ENCODE results near the gene PYGO1. TPM values are rescaled to one million over a fixed set of nuclear protein-coding genes. Genes with fewer than 3 reads are reported as not detected.
A peak's percentile ranks its signal among the peaks of the same experiment; 100 is the strongest.
"Not testable (repeated sequence)": the region's sequence is repeated elsewhere in the genome, so short reads cannot be mapped to it uniquely, and the experiment has no call there.

The PYGO1 gene
- total RNA-seq, 1 donor from 2014 or later, result not detected

- Mint-ChIP-seq H3K4me3 (no peak overlapping the region), H3K27me3 (ENCODE audit: insufficient read depth) (peaks cover 8% of the 10 kb centered on the region), H3K4me1 (ENCODE audit: low read depth) (no peaks in the 10 kb centered on the region), H3K9me3 (no peaks in the 10 kb centered on the region), H3K27ac (no peak overlapping the region), H3K36me3 (ENCODE audit: low read depth) (no peaks in the 10 kb centered on the region)
- intact Hi-C loops (cut with micrococcal nuclease), result no loop called here
- DNase-seq (ENCODE audit: low spot score), result no peak
Observed at GRCh38 chr15:55599439-55599838, 11.3 kb upstream of the PYGO1 start.

- H3K4me3 Mint-ChIP-seq; H3K36me3 Mint-ChIP-seq (ENCODE audit: low read depth); H3K27ac Mint-ChIP-seq; DNase-seq (ENCODE audit: low spot score); H3K4me1 Mint-ChIP-seq (ENCODE audit: low read depth); H3K9me3 Mint-ChIP-seq; intact Hi-C loops (cut with micrococcal nuclease): not testable (repeated sequence)
- peaks cover 31% of the 10 kb centered on the region for H3K27me3 Mint-ChIP-seq (ENCODE audit: insufficient read depth)
Observed at GRCh38 chr15:55593019-55593418, 4.9 kb upstream of the PYGO1 start.

GRCh38 chr15:55590788-55591187 lies 2.6 kb upstream of the PYGO1 start:
- H3K27ac Mint-ChIP-seq, result no peak overlapping the region
- peaks cover 30% of the 10 kb centered on the region for H3K27me3 Mint-ChIP-seq (ENCODE audit: insufficient read depth)
- no peaks in the 10 kb centered on the region for H3K36me3 Mint-ChIP-seq (ENCODE audit: low read depth)
- intact Hi-C loops (cut with micrococcal nuclease), result no loop called here
- no peak for DNase-seq (ENCODE audit: low spot score)
- no peak overlapping the region for H3K4me3 Mint-ChIP-seq
- H3K4me1 Mint-ChIP-seq (ENCODE audit: low read depth), result no peaks in the 10 kb centered on the region
- peaks cover 7% of the 10 kb centered on the region for H3K9me3 Mint-ChIP-seq

- no peaks in the 10 kb centered on the region for H3K4me1 Mint-ChIP-seq (ENCODE audit: low read depth)
- no peak overlapping the region for H3K27ac Mint-ChIP-seq
- DNase-seq (ENCODE audit: low spot score), result no peak
- H3K4me3 Mint-ChIP-seq, result peak overlapping the region; percentile 76
- peaks cover 29% of the 10 kb centered on the region for H3K27me3 Mint-ChIP-seq (ENCODE audit: insufficient read depth)
- peaks cover 7% of the 10 kb centered on the region for H3K9me3 Mint-ChIP-seq
- no peaks in the 10 kb centered on the region for H3K36me3 Mint-ChIP-seq (ENCODE audit: low read depth)
- intact Hi-C loops (cut with micrococcal nuclease), result no loop called here
Observed at GRCh38 chr15:55589287-55589686, 1.1 kb upstream of the PYGO1 start.

- Mint-ChIP-seq H3K27me3 (ENCODE audit: insufficient read depth) (peaks cover 32% of the 10 kb centered on the region), H3K9me3 (peaks cover 7% of the 10 kb centered on the region), H3K27ac (no peak overlapping the region), H3K36me3 (ENCODE audit: low read depth) (no peaks in the 10 kb centered on the region), H3K4me1 (ENCODE audit: low read depth) (no peaks in the 10 kb centered on the region), H3K4me3 (peak overlapping the region; percentile 76)
- DNase-seq (ENCODE audit: low spot score), result no peak
- intact Hi-C loops (cut with micrococcal nuclease), result no loop called here
Observed at GRCh38 chr15:55588815-55589115, 620 bp upstream of the PYGO1 start.

- intact Hi-C loops (cut with micrococcal nuclease), result no loop called here
- peaks cover 7% of the 10 kb centered on the region for H3K9me3 Mint-ChIP-seq
- no peak for DNase-seq (ENCODE audit: low spot score)
- peaks cover 40% of the 10 kb centered on the region for H3K27me3 Mint-ChIP-seq (ENCODE audit: insufficient read depth)
- H3K27ac Mint-ChIP-seq, result no peak overlapping the region
- H3K36me3 Mint-ChIP-seq (ENCODE audit: low read depth), result no peaks in the 10 kb centered on the region
- no peaks in the 10 kb centered on the region for H3K4me1 Mint-ChIP-seq (ENCODE audit: low read depth)
- no peak overlapping the region for H3K4me3 Mint-ChIP-seq
Observed at GRCh38 chr15:55587321-55588069, 650 bp downstream of the PYGO1 start.

- no peak overlapping the region for H3K27ac Mint-ChIP-seq
- no peaks in the 10 kb centered on the region for H3K36me3 Mint-ChIP-seq (ENCODE audit: low read depth)
- no peaks in the 10 kb centered on the region for H3K4me1 Mint-ChIP-seq (ENCODE audit: low read depth)
- H3K9me3 Mint-ChIP-seq, result peaks cover 7% of the 10 kb centered on the region
- DNase-seq (ENCODE audit: low spot score), result no peak
- H3K27me3 Mint-ChIP-seq (ENCODE audit: insufficient read depth), result peaks cover 44% of the 10 kb centered on the region
- no peak overlapping the region for H3K4me3 Mint-ChIP-seq
- intact Hi-C loops (cut with micrococcal nuclease), result no loop called here
Observed at GRCh38 chr15:55586808-55587207, 1.3 kb downstream of the PYGO1 start.

GRCh38 chr15:55576943-55577342 lies 11.2 kb downstream of the PYGO1 start:
- Mint-ChIP-seq H3K36me3 (ENCODE audit: low read depth) (no peaks in the 10 kb centered on the region), H3K27ac (no peak overlapping the region)

GRCh38 chr15:55574096-55574495 lies 14.0 kb downstream of the PYGO1 start:
- Mint-ChIP-seq H3K36me3 (ENCODE audit: low read depth) (no peaks in the 10 kb centered on the region), H3K9me3 (no peaks in the 10 kb centered on the region), H3K27me3 (ENCODE audit: insufficient read depth) (peaks cover 3% of the 10 kb centered on the region), H3K27ac (no peak overlapping the region), H3K4me3 (no peak overlapping the region), H3K4me1 (ENCODE audit: low read depth) (no peaks in the 10 kb centered on the region)
- intact Hi-C loops (cut with micrococcal nuclease), result no loop called here
- DNase-seq (ENCODE audit: low spot score), result no peak

More at GRCh38 chr15:55576943-55577342, 11.2 kb downstream of the PYGO1 start:
- no peak for DNase-seq (ENCODE audit: low spot score)
- H3K27me3 Mint-ChIP-seq (ENCODE audit: insufficient read depth), result peaks cover 6% of the 10 kb centered on the region
- no peaks in the 10 kb centered on the region for H3K9me3 Mint-ChIP-seq
- intact Hi-C loops (cut with micrococcal nuclease), result no loop called here
- H3K4me3 Mint-ChIP-seq, result no peak overlapping the region
- H3K4me1 Mint-ChIP-seq (ENCODE audit: low read depth), result no peaks in the 10 kb centered on the region

- intact Hi-C loops (cut with micrococcal nuclease), result no loop called here
- Mint-ChIP-seq H3K4me1 (ENCODE audit: low read depth) (no peaks in the 10 kb centered on the region), H3K27ac (no peak overlapping the region), H3K36me3 (ENCODE audit: low read depth) (no peaks in the 10 kb centered on the region), H3K9me3 (no peaks in the 10 kb centered on the region), H3K27me3 (ENCODE audit: insufficient read depth) (peaks cover 3% of the 10 kb centered on the region), H3K4me3 (no peak overlapping the region)
- no peak for DNase-seq (ENCODE audit: low spot score)
Observed at GRCh38 chr15:55573224-55573623, 14.9 kb downstream of the PYGO1 start.

- no peaks in the 10 kb centered on the region for H3K36me3 Mint-ChIP-seq (ENCODE audit: low read depth)
- no peaks in the 10 kb centered on the region for H3K9me3 Mint-ChIP-seq
- no peak for DNase-seq (ENCODE audit: low spot score)
- H3K27ac Mint-ChIP-seq, result no peak overlapping the region
- H3K27me3 Mint-ChIP-seq (ENCODE audit: insufficient read depth), result no peaks in the 10 kb centered on the region
- intact Hi-C loops (cut with micrococcal nuclease), result no loop called here
- no peak overlapping the region for H3K4me3 Mint-ChIP-seq
- no peaks in the 10 kb centered on the region for H3K4me1 Mint-ChIP-seq (ENCODE audit: low read depth)
Observed at GRCh38 chr15:55564347-55565145, 23.6 kb downstream of the PYGO1 start.

- no peak overlapping the region for H3K4me3 Mint-ChIP-seq
- H3K27ac Mint-ChIP-seq, result no peak overlapping the region
- H3K4me1 Mint-ChIP-seq (ENCODE audit: low read depth), result no peaks in the 10 kb centered on the region
Observed at GRCh38 chr15:55562601-55563000, 25.5 kb downstream of the PYGO1 start.

GRCh38 chr15:55555089-55555488 lies 33.1 kb downstream of the PYGO1 start:
- no peak for DNase-seq (ENCODE audit: low spot score)
- intact Hi-C loops (cut with micrococcal nuclease), result no loop called here
- Mint-ChIP-seq H3K9me3 (peaks cover 26% of the 10 kb centered on the region), H3K27ac (no peak overlapping the region), H3K27me3 (ENCODE audit: insufficient read depth) (no peaks in the 10 kb centered on the region), H3K36me3 (ENCODE audit: low read depth) (peaks cover 2% of the 10 kb centered on the region), H3K4me3 (no peak overlapping the region), H3K4me1 (ENCODE audit: low read depth) (no peaks in the 10 kb centered on the region)

More at GRCh38 chr15:55562601-55563000, 25.5 kb downstream of the PYGO1 start:
- intact Hi-C loops (cut with micrococcal nuclease), result no loop called here
- Mint-ChIP-seq H3K27me3 (ENCODE audit: insufficient read depth) (no peaks in the 10 kb centered on the region), H3K36me3 (ENCODE audit: low read depth) (no peaks in the 10 kb centered on the region), H3K9me3 (no peaks in the 10 kb centered on the region)
- DNase-seq (ENCODE audit: low spot score), result no peak

Measured in activated T-helper 1 cell treated with anti-CD3 and anti-CD28 coated beads, Interleukin-12 subunit alpha, Interleukin-12 subunit beta, Interleukin-2, Interleukin-4 antibody, amounts not matched to agents 30 ng/mL and 10 ng/mL and 1 ng/mL, durations not matched to agents 14 hours and 24 hours and 36 hours (primary cell).